ENCODE results near the gene ADGRE1. TPM values are rescaled to one million over a fixed set of nuclear protein-coding genes. Genes with fewer than 3 reads are reported as not detected.

ADGRE1 gene, protein sequence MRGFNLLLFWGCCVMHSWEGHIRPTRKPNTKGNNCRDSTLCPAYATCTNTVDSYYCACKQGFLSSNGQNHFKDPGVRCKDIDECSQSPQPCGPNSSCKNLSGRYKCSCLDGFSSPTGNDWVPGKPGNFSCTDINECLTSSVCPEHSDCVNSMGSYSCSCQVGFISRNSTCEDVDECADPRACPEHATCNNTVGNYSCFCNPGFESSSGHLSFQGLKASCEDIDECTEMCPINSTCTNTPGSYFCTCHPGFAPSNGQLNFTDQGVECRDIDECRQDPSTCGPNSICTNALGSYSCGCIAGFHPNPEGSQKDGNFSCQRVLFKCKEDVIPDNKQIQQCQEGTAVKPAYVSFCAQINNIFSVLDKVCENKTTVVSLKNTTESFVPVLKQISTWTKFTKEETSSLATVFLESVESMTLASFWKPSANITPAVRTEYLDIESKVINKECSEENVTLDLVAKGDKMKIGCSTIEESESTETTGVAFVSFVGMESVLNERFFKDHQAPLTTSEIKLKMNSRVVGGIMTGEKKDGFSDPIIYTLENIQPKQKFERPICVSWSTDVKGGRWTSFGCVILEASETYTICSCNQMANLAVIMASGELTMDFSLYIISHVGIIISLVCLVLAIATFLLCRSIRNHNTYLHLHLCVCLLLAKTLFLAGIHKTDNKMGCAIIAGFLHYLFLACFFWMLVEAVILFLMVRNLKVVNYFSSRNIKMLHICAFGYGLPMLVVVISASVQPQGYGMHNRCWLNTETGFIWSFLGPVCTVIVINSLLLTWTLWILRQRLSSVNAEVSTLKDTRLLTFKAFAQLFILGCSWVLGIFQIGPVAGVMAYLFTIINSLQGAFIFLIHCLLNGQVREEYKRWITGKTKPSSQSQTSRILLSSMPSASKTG
- total RNA-seq, result under 1 TPM; 0.44 TPM

DNA sequence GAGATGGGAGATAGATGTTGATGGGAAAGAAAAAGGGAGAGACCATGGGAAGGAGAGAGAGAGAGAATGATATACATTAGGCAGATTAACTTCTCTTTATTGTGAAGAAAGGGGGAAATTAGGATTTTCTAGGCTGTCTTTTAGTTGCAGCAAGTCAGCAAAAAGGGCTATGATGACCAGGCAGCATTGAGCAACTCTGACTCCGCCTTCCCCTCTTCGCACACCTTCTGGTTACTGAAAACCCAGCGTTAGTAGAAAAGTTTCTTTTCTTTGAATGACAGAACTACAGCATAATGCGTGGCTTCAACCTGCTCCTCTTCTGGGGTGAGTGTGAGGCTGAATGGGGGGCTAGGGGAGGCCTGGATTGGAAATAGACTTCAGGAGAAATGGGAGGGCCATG, at the start of gene ADGRE1:
Gene ADGRE1 (plus strand): TSS at position 264 of the 400 bp plus-strand sequence. CDS start 30 bp downstream, at position 294.
- POLR2A ChIA-PET, result no interaction called here
- CTCF ChIA-PET, result no interaction called here

DNA sequence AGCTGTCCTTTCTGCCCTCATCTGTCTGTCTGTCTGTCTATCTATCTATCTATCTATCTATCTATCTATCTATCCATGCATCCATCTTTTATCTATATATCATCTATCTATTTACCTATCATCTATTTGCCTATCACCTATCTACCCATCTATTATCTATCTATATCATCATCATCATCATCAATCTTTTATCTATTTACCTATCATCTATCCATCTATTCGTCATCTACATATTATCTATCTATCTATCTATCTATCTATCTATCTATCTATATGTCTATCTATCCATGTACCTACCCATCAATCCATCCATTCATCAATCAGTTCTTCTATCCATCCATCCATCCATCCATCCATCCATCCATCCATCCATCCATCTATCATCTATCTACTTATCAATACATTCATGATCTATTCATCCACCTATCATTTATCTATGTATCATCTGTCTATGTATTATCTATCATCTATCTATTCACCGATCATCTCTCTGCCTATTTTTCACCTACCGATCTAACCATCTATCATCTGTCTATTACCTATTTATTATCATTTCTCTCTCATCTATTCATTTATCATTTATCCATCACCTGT, 49.2 kb upstream of the ADGRE1 start:
- CTCF ChIA-PET, result interaction anchor here (0.8 to 1.3 kb wide), 2 partner anchors 65 to 100 kb away, joined by 3 read pairs; partner anchors contain the start of gene VAV1
- POLR2A ChIA-PET, result interaction anchor here (0.5 kb wide), 1 partner anchor 103 kb away, joined by 3 read pairs; no protein-coding TSS in a partner anchor

DNA sequence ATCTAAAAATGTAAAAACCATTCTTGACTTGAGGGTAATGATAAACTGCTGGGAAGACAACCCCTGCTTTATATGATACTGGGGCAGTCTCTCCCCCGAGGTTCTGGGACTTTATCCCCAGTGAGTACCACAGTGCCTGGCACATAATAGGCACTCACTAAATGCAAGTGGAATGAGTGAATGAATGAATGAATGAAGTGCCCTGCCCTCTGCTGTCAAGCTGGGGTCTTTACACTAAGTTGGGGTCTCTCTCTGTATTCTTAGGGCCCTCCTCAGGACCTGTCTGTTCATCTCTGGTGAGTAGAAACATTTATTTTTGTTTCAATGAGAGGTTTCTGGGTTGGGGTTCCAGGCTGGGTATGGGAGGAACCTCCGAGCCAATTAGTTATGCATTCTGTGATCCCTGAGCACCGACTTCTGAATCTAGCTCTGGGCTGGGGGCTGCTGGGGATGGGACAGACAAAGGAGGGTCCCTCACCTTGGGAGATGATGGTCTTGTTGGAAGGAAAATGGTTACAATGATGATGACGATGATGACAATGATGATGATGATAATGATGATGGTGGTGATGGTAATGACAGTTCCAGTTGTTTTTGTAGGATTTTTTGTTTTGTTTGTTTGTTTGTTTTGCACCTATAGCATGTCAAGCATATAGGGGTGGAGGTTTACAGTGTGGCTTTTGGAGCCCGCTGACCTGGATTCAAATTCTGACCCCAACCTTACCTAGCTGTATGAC, 44.3 kb upstream of the ADGRE1 start:
- CTCF ChIA-PET, result interaction anchor here (0.6 to 1.1 kb wide), 2 partner anchors 75 to 307 kb away, joined by 3 read pairs; no protein-coding TSS in a partner anchor

DNA sequence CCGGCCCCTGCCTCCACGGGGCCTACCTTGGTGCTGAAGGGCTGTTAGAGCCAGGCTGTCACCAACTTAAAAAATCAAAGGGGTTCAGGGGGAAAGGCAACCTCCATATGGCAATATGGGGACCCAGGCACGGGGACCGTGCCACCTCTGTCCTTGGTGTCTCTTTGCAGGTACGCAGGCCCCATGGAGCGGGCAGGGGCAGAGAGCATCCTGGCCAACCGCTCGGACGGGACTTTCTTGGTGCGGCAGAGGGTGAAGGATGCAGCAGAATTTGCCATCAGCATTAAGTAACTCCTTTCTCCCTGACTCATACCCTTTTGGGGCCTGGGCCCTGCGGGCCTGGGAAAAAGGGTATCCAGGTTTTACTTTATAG, 39.6 kb upstream of the ADGRE1 start:
- ChIA-PET POLR2A (no interaction called here), CTCF (no interaction called here)

More for the DNA sequence above, 44.3 kb upstream of the ADGRE1 start:
- POLR2A ChIA-PET, result interaction anchor here (0.6 kb wide), 1 partner anchor 209 kb away, joined by 9 read pairs; no protein-coding TSS in a partner anchor

DNA sequence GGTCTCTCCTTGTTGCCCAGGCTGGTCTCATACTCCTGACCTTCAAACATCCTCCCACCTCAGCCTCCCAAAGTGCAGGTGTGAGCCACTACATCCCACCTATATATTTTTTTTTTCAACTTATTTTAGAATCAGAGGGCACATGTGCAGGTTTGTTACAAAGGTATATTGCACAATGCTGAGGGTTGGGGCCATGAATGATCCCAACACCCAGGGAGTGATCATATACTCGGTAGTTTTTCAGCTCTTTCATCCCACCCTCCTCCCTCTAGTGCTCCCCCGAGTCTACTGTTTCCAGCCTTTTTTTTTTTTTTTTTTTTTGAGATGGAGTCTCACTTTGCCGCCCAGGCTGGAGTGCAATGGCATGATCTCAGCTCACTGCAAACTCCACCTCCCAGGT, 38.4 kb upstream of the ADGRE1 start:
- ChIA-PET POLR2A (interaction anchor here (0.6 kb wide), 1 partner anchor 439 kb away, joined by 3 read pairs; no protein-coding TSS in a partner anchor), CTCF (interaction anchor here (0.5 to 0.7 kb wide), 2 partner anchors 14 to 519 kb away, joined by 3 read pairs; no protein-coding TSS in a partner anchor)

DNA sequence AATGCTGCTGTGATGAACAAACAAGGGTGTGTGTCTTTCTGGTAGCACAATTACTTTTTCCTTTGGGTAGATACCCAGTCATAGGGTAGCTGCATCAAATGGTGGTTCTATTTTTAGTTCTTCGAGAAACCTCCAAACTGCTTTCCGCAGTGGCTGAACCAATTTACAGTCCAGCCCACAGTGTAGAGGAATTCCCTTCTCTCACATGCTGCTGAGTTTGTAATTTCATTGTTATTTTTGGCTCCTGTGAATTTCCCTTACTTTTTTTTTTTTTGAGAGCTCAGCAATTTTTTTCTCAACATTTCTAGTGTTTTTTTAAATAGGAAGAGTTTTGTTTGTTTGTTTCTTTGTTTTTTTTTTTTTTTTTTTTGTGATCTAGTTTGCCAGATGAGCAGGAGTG, 37.5 kb upstream of the ADGRE1 start:
- POLR2A ChIA-PET, result interaction anchor here (0.7 kb wide), 1 partner anchor 190 kb away, joined by 6 read pairs; no protein-coding TSS in a partner anchor
- CTCF ChIA-PET, result interaction anchor here (0.6 to 1.0 kb wide), 4 partner anchors 14 to 116 kb away, joined by 3 to 4 read pairs (median 4); no protein-coding TSS in a partner anchor

DNA sequence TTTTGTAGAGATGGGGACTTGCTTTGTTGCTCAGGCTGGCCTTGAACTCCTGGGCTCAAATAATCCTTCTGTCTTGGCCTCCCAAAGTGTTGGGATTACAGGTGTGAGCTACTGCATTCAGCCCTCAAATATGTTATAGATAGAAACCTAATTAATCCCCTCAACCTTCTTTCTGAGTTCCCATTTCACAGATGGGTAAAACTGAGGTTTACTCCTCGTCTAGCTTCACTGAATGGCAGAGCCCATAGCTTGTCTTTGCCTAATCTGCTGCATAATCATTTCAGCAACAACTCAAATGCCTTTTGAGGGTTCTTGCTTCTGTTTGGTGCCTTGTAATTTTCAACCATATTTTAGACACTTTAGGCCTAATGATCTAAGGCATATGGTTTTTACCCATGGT, 36.0 kb upstream of the ADGRE1 start:
- POLR2A ChIA-PET, result no interaction called here
- CTCF ChIA-PET, result no interaction called here

DNA sequence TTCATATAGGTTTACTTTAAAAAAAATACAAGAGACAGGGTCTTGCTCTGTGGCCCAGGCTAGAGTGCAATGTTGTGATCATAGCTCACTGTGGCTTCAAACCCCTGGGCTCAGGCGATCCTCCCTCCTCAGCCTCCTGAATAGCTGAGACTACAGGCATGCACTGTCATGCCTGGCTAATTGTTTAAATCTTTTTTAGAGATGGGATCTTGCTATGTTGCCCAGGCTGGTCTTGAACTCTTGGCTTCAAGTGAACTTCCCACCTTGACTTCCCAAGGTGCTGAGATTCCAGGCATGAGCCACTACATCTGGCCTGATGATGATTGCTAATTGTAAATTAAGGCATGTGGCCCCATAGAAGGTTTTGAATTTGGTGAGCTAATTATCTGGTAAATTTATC, 35.4 kb upstream of the ADGRE1 start:
- POLR2A ChIA-PET, result no interaction called here
- CTCF ChIA-PET, result interaction anchor here (1.7 kb wide), 1 partner anchor 10 kb away, joined by 5 read pairs; no protein-coding TSS in a partner anchor

DNA sequence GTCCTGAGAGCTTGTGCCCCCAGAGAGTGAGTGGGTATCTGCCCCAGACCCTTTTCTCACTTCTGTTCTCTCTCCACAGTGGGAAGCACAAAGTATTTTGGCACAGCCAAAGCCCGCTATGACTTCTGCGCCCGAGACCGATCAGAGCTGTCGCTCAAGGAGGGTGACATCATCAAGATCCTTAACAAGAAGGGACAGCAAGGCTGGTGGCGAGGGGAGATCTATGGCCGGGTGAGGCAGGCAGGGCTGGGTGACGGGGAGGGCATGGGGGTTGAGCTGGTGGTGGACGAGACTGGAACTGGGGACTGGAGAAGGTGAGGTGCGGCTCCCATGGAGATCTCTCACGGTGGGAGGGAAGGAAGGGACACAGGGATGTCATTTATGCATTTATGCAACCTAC, 33.5 kb upstream of the ADGRE1 start:
- ChIA-PET POLR2A (no interaction called here), CTCF (no interaction called here)

DNA sequence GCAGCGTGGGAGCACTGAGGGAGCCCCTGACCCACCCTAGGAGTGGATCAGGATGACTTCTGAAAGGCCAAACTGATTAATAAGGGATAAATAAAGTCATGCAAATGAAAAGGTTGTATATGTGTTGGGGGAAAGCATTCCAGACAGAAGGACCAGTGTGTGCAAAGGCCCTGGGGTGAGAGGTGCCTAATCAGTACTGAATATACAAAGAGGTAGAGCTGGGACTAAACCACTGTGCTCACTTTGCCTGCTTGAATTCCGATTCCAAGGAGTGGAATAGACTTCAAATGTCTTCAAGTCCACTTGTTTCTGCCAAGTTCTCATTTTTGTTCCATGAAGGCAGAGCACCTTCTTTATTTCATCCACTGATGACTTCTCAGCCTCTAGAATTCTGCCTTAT, 32.6 kb upstream of the ADGRE1 start:
- POLR2A ChIA-PET, result no interaction called here
- CTCF ChIA-PET, result no interaction called here

DNA sequence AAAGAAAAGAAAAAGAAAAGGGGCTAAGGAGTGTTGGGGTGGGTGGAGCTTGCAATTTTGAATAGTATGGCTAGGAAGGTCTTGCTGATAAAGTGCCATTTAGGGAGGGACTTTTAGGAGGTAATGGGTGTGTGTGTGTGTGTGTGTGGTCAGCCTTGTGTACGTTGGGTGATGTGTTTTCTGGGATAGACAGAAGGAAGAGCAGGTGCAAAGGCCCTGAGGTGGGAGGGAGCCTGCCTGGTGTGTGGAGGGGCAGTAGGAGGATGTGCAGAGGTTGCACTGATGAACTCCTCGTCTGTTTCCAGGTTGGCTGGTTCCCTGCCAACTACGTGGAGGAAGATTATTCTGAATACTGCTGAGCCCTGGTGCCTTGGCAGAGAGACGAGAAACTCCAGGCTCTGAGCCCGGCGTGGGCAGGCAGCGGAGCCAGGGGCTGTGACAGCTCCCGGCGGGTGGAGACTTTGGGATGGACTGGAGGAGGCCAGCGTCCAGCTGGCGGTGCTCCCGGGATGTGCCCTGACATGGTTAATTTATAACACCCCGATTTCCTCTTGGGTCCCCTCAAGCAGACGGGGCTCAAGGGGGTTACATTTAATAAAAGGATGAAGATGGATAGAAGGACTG, 30.5 kb upstream of the ADGRE1 start:
- POLR2A ChIA-PET, result no interaction called here
- CTCF ChIA-PET, result no interaction called here

DNA sequence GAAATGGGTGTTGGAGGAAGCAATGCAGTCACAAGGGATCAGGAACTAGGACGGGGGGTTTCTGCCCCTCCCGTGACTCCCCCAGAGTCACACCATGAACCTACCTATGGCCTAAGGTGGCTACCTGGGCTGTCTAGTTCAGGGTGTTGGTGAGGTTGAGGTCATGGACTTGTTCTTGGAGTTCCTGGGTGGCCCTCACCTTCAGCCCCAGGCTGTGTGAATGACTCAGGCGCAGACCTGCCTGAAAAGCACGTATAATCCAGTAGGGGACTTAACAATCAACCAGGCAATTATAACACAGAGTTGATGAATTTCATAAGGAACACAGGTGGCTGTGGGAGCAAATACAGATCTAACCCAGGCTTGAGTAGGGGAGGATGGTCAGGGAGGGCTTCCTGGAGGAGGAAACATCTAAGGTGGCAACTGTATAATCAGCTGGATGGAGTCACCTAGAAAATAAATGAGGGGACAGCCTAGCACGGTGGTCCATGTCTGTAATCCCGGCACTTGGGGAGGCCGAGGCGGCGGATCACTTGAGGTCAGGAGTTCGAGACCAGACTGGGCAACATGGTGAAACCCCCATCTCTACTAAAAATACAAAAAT, 25.6 kb upstream of the ADGRE1 start:
- ChIA-PET POLR2A (no interaction called here), CTCF (interaction anchor here (0.6 to 6.1 kb wide), 10 partner anchors 9 to 345 kb away, joined by 3 to 79 read pairs (median 5); partner anchors contain the start of genes GPR108, SH2D3A, TRIP10 and VAV1)

DNA sequence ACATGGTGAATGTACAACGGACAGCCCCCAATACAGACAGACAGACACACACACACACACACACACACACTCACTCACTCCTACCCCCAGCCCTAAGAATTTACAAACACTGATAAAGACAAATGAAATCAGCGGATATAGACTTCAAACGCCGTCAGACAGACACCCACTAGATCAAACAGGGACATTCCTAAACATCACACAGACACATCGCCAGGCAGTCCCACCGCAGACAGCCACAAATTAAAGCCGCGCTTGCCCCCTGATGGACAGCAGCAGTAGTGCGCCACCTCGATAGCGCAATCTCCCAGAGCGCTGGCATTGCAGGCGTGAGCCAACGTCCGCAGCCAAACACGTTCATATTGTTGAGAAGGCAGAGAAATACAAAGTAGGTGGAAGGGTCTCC, 24.7 kb upstream of the ADGRE1 start:
- CTCF ChIA-PET, result interaction anchor here (0.6 to 6.1 kb wide), 25 partner anchors 10 to 824 kb away, joined by 3 to 79 read pairs (median 4); partner anchors contain the start of genes GPR108, SH2D3A, TRIP10 and VAV1
- POLR2A ChIA-PET, result interaction anchor here (0.8 kb wide), 1 partner anchor 61 kb away, joined by 4 read pairs; no protein-coding TSS in a partner anchor

DNA sequence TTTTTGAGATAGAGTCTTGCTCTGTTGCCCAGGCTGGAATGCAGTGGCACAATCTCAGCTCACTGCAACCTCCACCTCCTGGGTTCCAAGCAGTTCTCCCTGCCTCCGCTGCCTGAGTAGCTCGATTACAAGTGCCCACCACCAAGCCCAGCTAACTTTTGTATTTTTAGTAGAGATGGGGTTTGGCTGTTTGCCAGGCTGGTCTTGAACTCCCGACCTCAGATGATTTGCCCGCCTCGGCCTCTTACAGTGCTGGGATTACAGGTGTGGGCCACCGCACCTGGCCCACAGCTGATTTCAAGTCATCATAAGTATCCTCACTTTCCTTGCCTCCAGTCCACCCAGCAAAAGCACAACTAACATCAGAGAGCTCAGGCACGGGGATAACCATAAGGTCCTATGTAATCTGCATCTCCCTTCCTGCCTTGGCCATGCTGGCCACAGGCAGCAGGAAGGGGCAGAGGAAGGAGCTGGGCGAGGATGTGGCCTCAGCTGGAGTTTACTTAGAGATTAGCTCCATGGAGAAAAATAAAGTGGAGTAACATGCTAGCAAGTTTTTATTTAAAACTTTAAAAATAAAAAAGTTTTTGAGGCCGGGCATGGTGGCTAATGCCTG, 22.9 kb upstream of the ADGRE1 start:
- CTCF ChIA-PET, result interaction anchor here (0.7 to 6.1 kb wide), 20 partner anchors 10 to 739 kb away, joined by 3 to 79 read pairs (median 4); partner anchors contain the start of genes GPR108, TNFSF9, TRIP10 and VAV1
- POLR2A ChIA-PET, result interaction anchor here (1.6 kb wide), 1 partner anchor 127 kb away, joined by 17 read pairs; the partner anchor contains the start of gene GPR108

DNA sequence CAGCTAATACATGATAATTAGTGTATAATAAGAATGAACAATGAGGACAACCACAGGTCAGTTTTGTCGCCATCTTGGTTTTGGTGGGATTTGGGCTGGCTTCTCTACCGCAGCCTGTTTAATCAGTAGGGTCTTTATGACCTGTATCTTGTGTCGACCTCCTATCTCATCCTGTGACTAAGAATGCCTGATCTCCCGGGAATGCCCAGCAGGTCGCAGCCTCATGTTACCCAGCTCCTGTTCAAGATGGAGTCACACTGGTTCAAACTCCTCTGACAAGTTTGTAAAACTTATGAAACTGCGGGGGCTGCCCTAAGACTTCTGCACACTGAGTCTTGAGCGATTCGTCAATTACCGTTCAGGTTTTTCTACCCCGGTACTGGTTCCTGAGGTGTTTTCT, 21.5 kb upstream of the ADGRE1 start:
- ChIA-PET POLR2A (no interaction called here), CTCF (interaction anchor here (0.5 to 6.1 kb wide), 3 partner anchors 128 to 742 kb away, joined by 3 to 79 read pairs (median 3); partner anchors contain the start of genes GPR108 and TRIP10)

DNA sequence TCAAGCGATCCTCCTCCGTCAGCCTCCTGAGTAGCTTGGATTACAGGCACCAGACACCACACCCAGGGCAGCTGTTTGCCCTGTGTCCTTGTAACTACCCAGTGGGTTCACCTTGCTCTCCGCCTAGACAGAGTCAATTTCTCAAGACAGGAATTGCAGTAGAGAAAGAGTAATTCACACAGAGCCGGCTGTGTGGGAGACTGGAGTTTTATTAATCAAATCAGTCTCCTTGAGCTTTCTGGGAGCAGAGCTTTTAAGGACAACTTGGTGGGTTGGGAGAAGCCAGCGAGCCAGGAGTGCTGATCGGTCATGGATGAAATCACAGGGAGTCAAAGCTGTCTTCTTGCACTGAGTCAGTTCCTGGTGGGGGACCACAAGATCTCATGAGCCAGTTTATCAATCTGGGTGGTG, 20.6 kb upstream of the ADGRE1 start:
- POLR2A ChIA-PET, result no interaction called here
- CTCF ChIA-PET, result interaction anchor here (1.7 to 6.1 kb wide), 2 partner anchors 129 to 350 kb away, joined by 4 to 79 read pairs; partner anchors contain the start of genes GPR108 and TRIP10

DNA sequence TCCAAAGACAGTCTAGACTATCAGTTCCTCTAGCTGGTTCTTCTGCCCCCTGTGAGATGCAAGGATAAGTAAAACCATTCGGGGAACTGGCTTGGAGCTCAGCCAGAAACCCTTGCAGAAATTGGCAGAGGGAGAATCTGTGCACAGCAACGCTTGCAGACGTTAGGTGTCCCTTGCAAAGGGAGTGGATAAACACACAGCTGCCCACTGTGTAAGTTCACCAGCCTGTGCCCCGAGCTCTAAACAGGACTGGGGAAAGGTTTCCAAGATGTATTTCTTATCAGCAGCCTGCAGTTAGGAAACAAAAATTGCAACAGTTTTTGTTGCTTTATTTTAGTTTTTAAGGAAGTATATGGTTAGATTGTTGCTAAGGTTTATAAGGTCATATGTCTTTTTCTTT, 19.0 kb upstream of the ADGRE1 start:
- POLR2A ChIA-PET, result no interaction called here
- CTCF ChIA-PET, result interaction anchor here (1.7 kb wide), 1 partner anchor 352 kb away, joined by 4 read pairs; no protein-coding TSS in a partner anchor
